Upper lobe of left lung (tissue), 4 donors: ENCODE data around the gene ZMYND11.
A peak's percentile ranks its signal among the peaks of the same experiment; 100 is the strongest.

ENCODE experiments used
- CTCF ChIP-seq, 6 experiments: fragments of 450-650 bp in 4 of 6; fragments of 200-600 bp in 2 of 6; sonication (generic) in 2 of 6; IDR thresholded peaks; one replicate each; pipeline ENCODE4 v1.5.1; 2016 to 2019; ENCODE audit warnings: antibody characterized with exemption in 6 of 6
- EP300 ChIP-seq, 4 donors: sonication (generic); formaldehyde crosslinking; IDR thresholded peaks; one replicate each; pipeline ENCODE4 v1.5.1; 2017; ENCODE audit warnings: antibody characterized with exemption in 4 of 4, control low read depth in 2 of 4
- POLR2A ChIP-seq, 4 donors: fragments of 450-650 bp; IDR thresholded peaks; one replicate each; pipeline ENCODE4 v1.5.1; 2016 to 2017; ENCODE audit warnings: antibody characterized with exemption in 4 of 4, mild to moderate bottlenecking in 2 of 4
- POLR2AphosphoS5 ChIP-seq, 2 donors: sonication (generic); formaldehyde crosslinking; IDR thresholded peaks; one replicate each; pipeline ENCODE4 v1.5.1; 2017; ENCODE audit warnings: antibody characterized with exemption in 2 of 2

- TF ChIP-seq CTCF (IDR thresholded peaks at IDR 0.05), result peak in 3 of 6 experiments; percentile 12 to 38 (median 18)
- no peak for TF ChIP-seq POLR2A (IDR thresholded peaks at IDR 0.05)
- TF ChIP-seq POLR2AphosphoS5 (IDR thresholded peaks at IDR 0.05), result no peak
- TF ChIP-seq EP300 (IDR thresholded peaks at IDR 0.05), result no peak
Measured at GRCh38 chr10:230758-231157, 95.5 kb downstream of the ZMYND11 start.
